H9 (cell line): ENCODE measurements around the gene MAP3K9. TPM values are rescaled to one million over a fixed set of nuclear protein-coding genes. Genes with fewer than 3 reads are reported as not detected.

Source experiments
- DNase-seq: peaks from one replicate; pipeline ENCODE4 v3.0.0-alpha.2; 2017
- H2AFZ ChIP-seq: one replicate; pipeline ENCODE4 v1.6.1; 2013; ENCODE audit warnings: mild to moderate bottlenecking, low read length, control low read depth, moderate library complexity
- H2AK5ac ChIP-seq: 2 replicates; pipeline ENCODE4 v1.6.1; 2013; ENCODE audit warnings: low read length, control low read depth, mixed read lengths; ENCODE audit not compliant: insufficient read length
- H2BK120ac ChIP-seq: one replicate; pipeline ENCODE4 v1.6.1; 2013; ENCODE audit warnings: low read depth, mild to moderate bottlenecking, low read length, control low read depth, inconsistent platforms; ENCODE audit not compliant: poor library complexity, severe bottlenecking
- H2BK12ac ChIP-seq: 2 replicates; pipeline ENCODE4 v1.6.1; 2013; ENCODE audit warnings: low read length, control low read depth, mixed read lengths, low read depth; ENCODE audit not compliant: insufficient read length
- H2BK15ac ChIP-seq: 2 replicates; pipeline ENCODE4 v1.6.1; 2013; ENCODE audit warnings: low read depth, low read length, control low read depth
- H2BK20ac ChIP-seq: one replicate; pipeline ENCODE4 v1.6.1; 2013; ENCODE audit warnings: low read depth, mild to moderate bottlenecking, low read length, control low read depth, inconsistent platforms; ENCODE audit not compliant: poor library complexity, severe bottlenecking
- H2BK5ac ChIP-seq: 2 replicates; pipeline ENCODE4 v1.6.1; 2013; ENCODE audit warnings: low read length, control low read depth, mixed read lengths; ENCODE audit not compliant: insufficient read length
- H3K14ac ChIP-seq: 2 replicates; pipeline ENCODE4 v1.6.1; 2013; ENCODE audit warnings: low read length, control low read depth; ENCODE audit not compliant: insufficient read depth
- H3K18ac ChIP-seq: 2 replicates; pipeline ENCODE4 v1.6.1; 2013; ENCODE audit warnings: low read depth, mild to moderate bottlenecking, mixed read lengths, low read length, control low read depth; ENCODE audit not compliant: insufficient read length
- H3K23ac ChIP-seq: 2 replicates; pipeline ENCODE4 v1.6.1; 2013; ENCODE audit warnings: low read length, control low read depth, mixed read lengths, low read depth; ENCODE audit not compliant: insufficient read length
- H3K23me2 ChIP-seq: 2 replicates; pipeline ENCODE4 v1.6.1; 2013; ENCODE audit warnings: low read depth, mild to moderate bottlenecking, mixed read lengths, low read length, control low read depth; ENCODE audit not compliant: insufficient read length, poor library complexity, severe bottlenecking
- H3K27ac ChIP-seq: 2 replicates; pipeline ENCODE4 v1.5.1; 2013; ENCODE audit warnings: low read length, control low read depth, mixed read lengths, low read depth; ENCODE audit not compliant: insufficient read length
- H3K27me3 ChIP-seq: 2 replicates; pipeline ENCODE4 v1.6.1; 2013; ENCODE audit warnings: low read length, control low read depth, inconsistent platforms; ENCODE audit not compliant: insufficient read depth
- H3K4ac ChIP-seq: 2 replicates; pipeline ENCODE4 v1.6.1; 2013; ENCODE audit warnings: low read depth, mild to moderate bottlenecking, control low read depth, inconsistent platforms, low read length, moderate library complexity
- H3K4me1 ChIP-seq: 2 replicates; pipeline ENCODE4 v1.6.1; 2013; ENCODE audit warnings: low read length, control low read depth, inconsistent platforms; ENCODE audit not compliant: insufficient read depth
- H3K4me2 ChIP-seq: 2 replicates; pipeline ENCODE4 v1.6.1; 2013; ENCODE audit warnings: low read length, control low read depth, mixed read lengths; ENCODE audit not compliant: insufficient read length, insufficient read depth
- H3K56ac ChIP-seq: 2 replicates; pipeline ENCODE4 v1.6.1; 2013; ENCODE audit warnings: low read depth, mild to moderate bottlenecking, mixed read lengths, low read length, control low read depth; ENCODE audit not compliant: insufficient read length
- H3K79me1 ChIP-seq: 2 replicates; pipeline ENCODE4 v1.6.1; 2013; ENCODE audit warnings: low read depth, mild to moderate bottlenecking, moderate library complexity, low read length, control low read depth, inconsistent platforms; ENCODE audit not compliant: insufficient read depth, poor library complexity, severe bottlenecking
- H3K79me2 ChIP-seq: 2 replicates; pipeline ENCODE4 v1.6.1; 2013; ENCODE audit warnings: low read length, control low read depth, inconsistent platforms; ENCODE audit not compliant: insufficient read depth
- H3K9ac ChIP-seq: 2 replicates; pipeline ENCODE4 v1.6.1; 2013; ENCODE audit warnings: low read length, control low read depth, mixed read lengths; ENCODE audit not compliant: insufficient read length; ENCODE audit errors: extremely low read depth
- H3K9me3 ChIP-seq: one replicate; pipeline ENCODE4 v1.6.1; 2013; ENCODE audit warnings: low read depth, low read length, inconsistent platforms; ENCODE audit not compliant: control insufficient read depth
- H3T11ph ChIP-seq: one replicate; pipeline ENCODE4 v1.6.1; 2013; ENCODE audit warnings: mild to moderate bottlenecking, low read length, control low read depth, inconsistent platforms
- H4K20me1 ChIP-seq: one replicate; pipeline ENCODE4 v1.6.1; 2013; ENCODE audit not compliant: control insufficient read depth, insufficient read length, insufficient read depth
- H4K5ac ChIP-seq: 2 replicates; pipeline ENCODE4 v1.6.1; 2013; ENCODE audit warnings: low read depth, mild to moderate bottlenecking, mixed read lengths, low read length, control low read depth; ENCODE audit not compliant: insufficient read length
- H4K8ac ChIP-seq: replicated peaks from 2 replicates; pipeline ENCODE4 v1.6.1; 2013; ENCODE audit warnings: low read length, control low read depth, mixed read lengths, low read depth; ENCODE audit not compliant: insufficient read length
- H4K91ac ChIP-seq: 2 replicates; pipeline ENCODE4 v1.6.1; 2013; ENCODE audit warnings: low read depth, mild to moderate bottlenecking, moderate library complexity, mixed read lengths, low read length, control low read depth; ENCODE audit not compliant: insufficient read length
- H3K27ac Mint-ChIP-seq, 3 experiments: 2 replicates in 2 of 3; 3 replicates in 1 of 3; pipeline ENCODE4 v1.8.0; 2020 to 2021; ENCODE audit warnings: mixed read lengths in 3 of 3, mild to moderate bottlenecking in 1 of 3, moderate library complexity in 1 of 3
- H3K27me3 Mint-ChIP-seq: 2 replicates; pipeline ENCODE4 v1.8.0; 2021; ENCODE audit warnings: low read depth, mild to moderate bottlenecking, moderate library complexity, mixed read lengths
- H3K36me3 Mint-ChIP-seq, 3 experiments: 2 replicates in 2 of 3; 3 replicates in 1 of 3; pipeline ENCODE4 v1.8.0; 2020 to 2021; ENCODE audit warnings: low read depth in 3 of 3, mixed read lengths in 3 of 3; ENCODE audit not compliant: insufficient read depth in 1 of 3
- H3K4me1 Mint-ChIP-seq, 2 experiments: 2 replicates each; pipeline ENCODE4 v1.8.0; 2020; ENCODE audit warnings: mixed read lengths in 2 of 2
- H3K4me3 Mint-ChIP-seq, 2 experiments: 2 replicates in 1 of 2; 3 replicates in 1 of 2; pipeline ENCODE4 v1.8.0; 2020 to 2021; ENCODE audit warnings: mild to moderate bottlenecking in 2 of 2, mixed read lengths in 2 of 2, moderate library complexity in 1 of 2
- H3K9me3 Mint-ChIP-seq, 2 experiments: 2 replicates in 1 of 2; 3 replicates in 1 of 2; pipeline ENCODE4 v1.8.0; 2020; ENCODE audit warnings: mild to moderate bottlenecking in 2 of 2, mixed read lengths in 2 of 2, moderate library complexity in 1 of 2
- CTCF ChIP-seq: fragments of 200-600 bp; sonication (generic); conservative IDR thresholded peaks from 3 replicates; pipeline ENCODE4 v1.8.0; 2021; ENCODE audit warnings: antibody characterized with exemption, mild to moderate bottlenecking
- WGBS: extraction: QIAGEN DNeasy Blood & Tissue Kit; methylation state at CpG from one replicate; pipeline ENCODE4 v1.1.7; 2013; ENCODE audit warnings: missing lambda C conversion rate, low lambda C conversion rate, mixed read lengths; ENCODE audit not compliant: insufficient read length; ENCODE audit errors: extremely low coverage; 5-methylcytosine and 5-hydroxymethylcytosine counted together
- total RNA-seq: library from RNA; stranded (reverse); gene quantifications from 2 replicates; pipeline ENCODE4 v1.2.1, GENCODE V29; 2021

Gene MAP3K9
- total RNA-seq, 1 experiment from 2014 or later = 20.0 TPM

- no peak overlapping the region for H3K4me2 ChIP-seq
- H3K4me1 ChIP-seq = no peaks in the 10 kb centered on the region; the same call in 1 of the 2 replicates
- H3K27ac Mint-ChIP-seq = 0 out of 7 replicates have a peak overlapping the region, but pooled peaks of 2 of the 3 experiments have one; percentile 51 to 65
- TF ChIP-seq CTCF = no peak
- H3K9me3 Mint-ChIP-seq = no peaks in the 10 kb centered on the region
- WGBS = no CpG with 5 or more reads among the region's 2 CpGs
- H3K4me1 Mint-ChIP-seq = peaks cover 28 to 29% of the 10 kb centered on the region in 2 experiments
- no peak overlapping the region for H3K56ac ChIP-seq
- H3K79me1 ChIP-seq = no peaks in the 10 kb centered on the region
- H2BK15ac ChIP-seq = no peak overlapping the region
- H4K5ac ChIP-seq = no peak overlapping the region
- no peaks in the 10 kb centered on the region for H3K79me2 ChIP-seq
- H2BK120ac ChIP-seq = no peak overlapping the region
- H3K9ac ChIP-seq = no peak overlapping the region
- no peak overlapping the region for H3K18ac ChIP-seq
- H3K4me3 Mint-ChIP-seq = no peak overlapping the region
- H3K4ac ChIP-seq = no peak overlapping the region
- no peak overlapping the region for H2AK5ac ChIP-seq
- H3T11ph ChIP-seq = no peak overlapping the region
- no peaks in the 10 kb centered on the region for H3K36me3 Mint-ChIP-seq
- H3K27me3 ChIP-seq = no peaks in the 10 kb centered on the region
- H3K27me3 Mint-ChIP-seq = no peaks in the 10 kb centered on the region
- no peak overlapping the region for H2AFZ ChIP-seq
- no peak overlapping the region for H3K14ac ChIP-seq
- no peaks in the 10 kb centered on the region for H4K20me1 ChIP-seq
- no peak overlapping the region for H3K23ac ChIP-seq
- H2BK20ac ChIP-seq = no peak overlapping the region
- no peaks in the 10 kb centered on the region for H3K9me3 ChIP-seq
- DNase-seq = no peak
- H2BK5ac ChIP-seq = no peak overlapping the region
- no peak overlapping the region for H4K8ac ChIP-seq
- no peak overlapping the region for H2BK12ac ChIP-seq
- no peak overlapping the region for H4K91ac ChIP-seq
- H3K23me2 ChIP-seq = no peaks in the 10 kb centered on the region
- no peak overlapping the region for H3K27ac ChIP-seq
Measured at GRCh38 chr14:70721542-70721941, 87.8 kb downstream of the MAP3K9 start.
